H9 (cell line): Measurements from ENCODE around the gene SERPINA6. TPM values are rescaled to one million over a fixed set of nuclear protein-coding genes. Genes with fewer than 3 reads are reported as not detected.

ENCODE experiments used
- DNase-seq: peaks from one replicate; pipeline ENCODE4 v3.0.0-alpha.2; 2017
- H2AFZ ChIP-seq: one replicate; pipeline ENCODE4 v1.6.1; 2013; ENCODE audit warnings: mild to moderate bottlenecking, low read length, control low read depth, moderate library complexity
- H2AK5ac ChIP-seq: 2 replicates; pipeline ENCODE4 v1.6.1; 2013; ENCODE audit warnings: low read length, control low read depth, mixed read lengths; ENCODE audit not compliant: insufficient read length
- H2BK120ac ChIP-seq: one replicate; pipeline ENCODE4 v1.6.1; 2013; ENCODE audit warnings: low read depth, mild to moderate bottlenecking, low read length, control low read depth, inconsistent platforms; ENCODE audit not compliant: poor library complexity, severe bottlenecking
- H2BK12ac ChIP-seq: 2 replicates; pipeline ENCODE4 v1.6.1; 2013; ENCODE audit warnings: low read length, control low read depth, mixed read lengths, low read depth; ENCODE audit not compliant: insufficient read length
- H2BK15ac ChIP-seq: 2 replicates; pipeline ENCODE4 v1.6.1; 2013; ENCODE audit warnings: low read depth, low read length, control low read depth
- H2BK20ac ChIP-seq: one replicate; pipeline ENCODE4 v1.6.1; 2013; ENCODE audit warnings: low read depth, mild to moderate bottlenecking, low read length, control low read depth, inconsistent platforms; ENCODE audit not compliant: poor library complexity, severe bottlenecking
- H2BK5ac ChIP-seq: 2 replicates; pipeline ENCODE4 v1.6.1; 2013; ENCODE audit warnings: low read length, control low read depth, mixed read lengths; ENCODE audit not compliant: insufficient read length
- H3K14ac ChIP-seq: 2 replicates; pipeline ENCODE4 v1.6.1; 2013; ENCODE audit warnings: low read length, control low read depth; ENCODE audit not compliant: insufficient read depth
- H3K18ac ChIP-seq: 2 replicates; pipeline ENCODE4 v1.6.1; 2013; ENCODE audit warnings: low read depth, mild to moderate bottlenecking, mixed read lengths, low read length, control low read depth; ENCODE audit not compliant: insufficient read length
- H3K23ac ChIP-seq: 2 replicates; pipeline ENCODE4 v1.6.1; 2013; ENCODE audit warnings: low read length, control low read depth, mixed read lengths, low read depth; ENCODE audit not compliant: insufficient read length
- H3K23me2 ChIP-seq: 2 replicates; pipeline ENCODE4 v1.6.1; 2013; ENCODE audit warnings: low read depth, mild to moderate bottlenecking, mixed read lengths, low read length, control low read depth; ENCODE audit not compliant: insufficient read length, poor library complexity, severe bottlenecking
- H3K27ac ChIP-seq: 2 replicates; pipeline ENCODE4 v1.5.1; 2013; ENCODE audit warnings: low read length, control low read depth, mixed read lengths, low read depth; ENCODE audit not compliant: insufficient read length
- H3K27me3 ChIP-seq: 2 replicates; pipeline ENCODE4 v1.6.1; 2013; ENCODE audit warnings: low read length, control low read depth, inconsistent platforms; ENCODE audit not compliant: insufficient read depth
- H3K4ac ChIP-seq: 2 replicates; pipeline ENCODE4 v1.6.1; 2013; ENCODE audit warnings: low read depth, mild to moderate bottlenecking, control low read depth, inconsistent platforms, low read length, moderate library complexity
- H3K4me1 ChIP-seq: 2 replicates; pipeline ENCODE4 v1.6.1; 2013; ENCODE audit warnings: low read length, control low read depth, inconsistent platforms; ENCODE audit not compliant: insufficient read depth
- H3K4me2 ChIP-seq: 2 replicates; pipeline ENCODE4 v1.6.1; 2013; ENCODE audit warnings: low read length, control low read depth, mixed read lengths; ENCODE audit not compliant: insufficient read length, insufficient read depth
- H3K56ac ChIP-seq: 2 replicates; pipeline ENCODE4 v1.6.1; 2013; ENCODE audit warnings: low read depth, mild to moderate bottlenecking, mixed read lengths, low read length, control low read depth; ENCODE audit not compliant: insufficient read length
- H3K79me1 ChIP-seq: 2 replicates; pipeline ENCODE4 v1.6.1; 2013; ENCODE audit warnings: low read depth, mild to moderate bottlenecking, moderate library complexity, low read length, control low read depth, inconsistent platforms; ENCODE audit not compliant: insufficient read depth, poor library complexity, severe bottlenecking
- H3K79me2 ChIP-seq: 2 replicates; pipeline ENCODE4 v1.6.1; 2013; ENCODE audit warnings: low read length, control low read depth, inconsistent platforms; ENCODE audit not compliant: insufficient read depth
- H3K9ac ChIP-seq: 2 replicates; pipeline ENCODE4 v1.6.1; 2013; ENCODE audit warnings: low read length, control low read depth, mixed read lengths; ENCODE audit not compliant: insufficient read length; ENCODE audit errors: extremely low read depth
- H3K9me3 ChIP-seq: one replicate; pipeline ENCODE4 v1.6.1; 2013; ENCODE audit warnings: low read depth, low read length, inconsistent platforms; ENCODE audit not compliant: control insufficient read depth
- H3T11ph ChIP-seq: one replicate; pipeline ENCODE4 v1.6.1; 2013; ENCODE audit warnings: mild to moderate bottlenecking, low read length, control low read depth, inconsistent platforms
- H4K20me1 ChIP-seq: one replicate; pipeline ENCODE4 v1.6.1; 2013; ENCODE audit not compliant: control insufficient read depth, insufficient read length, insufficient read depth
- H4K5ac ChIP-seq: 2 replicates; pipeline ENCODE4 v1.6.1; 2013; ENCODE audit warnings: low read depth, mild to moderate bottlenecking, mixed read lengths, low read length, control low read depth; ENCODE audit not compliant: insufficient read length
- H4K8ac ChIP-seq: replicated peaks from 2 replicates; pipeline ENCODE4 v1.6.1; 2013; ENCODE audit warnings: low read length, control low read depth, mixed read lengths, low read depth; ENCODE audit not compliant: insufficient read length
- H4K91ac ChIP-seq: 2 replicates; pipeline ENCODE4 v1.6.1; 2013; ENCODE audit warnings: low read depth, mild to moderate bottlenecking, moderate library complexity, mixed read lengths, low read length, control low read depth; ENCODE audit not compliant: insufficient read length
- H3K27ac Mint-ChIP-seq, 3 experiments: 2 replicates in 2 of 3; 3 replicates in 1 of 3; pipeline ENCODE4 v1.8.0; 2020 to 2021; ENCODE audit warnings: mixed read lengths in 3 of 3, mild to moderate bottlenecking in 1 of 3, moderate library complexity in 1 of 3
- H3K27me3 Mint-ChIP-seq: 2 replicates; pipeline ENCODE4 v1.8.0; 2021; ENCODE audit warnings: low read depth, mild to moderate bottlenecking, moderate library complexity, mixed read lengths
- H3K36me3 Mint-ChIP-seq, 3 experiments: 2 replicates in 2 of 3; 3 replicates in 1 of 3; pipeline ENCODE4 v1.8.0; 2020 to 2021; ENCODE audit warnings: low read depth in 3 of 3, mixed read lengths in 3 of 3; ENCODE audit not compliant: insufficient read depth in 1 of 3
- H3K4me1 Mint-ChIP-seq, 2 experiments: 2 replicates each; pipeline ENCODE4 v1.8.0; 2020; ENCODE audit warnings: mixed read lengths in 2 of 2
- H3K4me3 Mint-ChIP-seq, 2 experiments: 2 replicates in 1 of 2; 3 replicates in 1 of 2; pipeline ENCODE4 v1.8.0; 2020 to 2021; ENCODE audit warnings: mild to moderate bottlenecking in 2 of 2, mixed read lengths in 2 of 2, moderate library complexity in 1 of 2
- H3K9me3 Mint-ChIP-seq, 2 experiments: 2 replicates in 1 of 2; 3 replicates in 1 of 2; pipeline ENCODE4 v1.8.0; 2020; ENCODE audit warnings: mild to moderate bottlenecking in 2 of 2, mixed read lengths in 2 of 2, moderate library complexity in 1 of 2
- CTCF ChIP-seq: fragments of 200-600 bp; sonication (generic); conservative IDR thresholded peaks from 3 replicates; pipeline ENCODE4 v1.8.0; 2021; ENCODE audit warnings: antibody characterized with exemption, mild to moderate bottlenecking
- WGBS: extraction: QIAGEN DNeasy Blood & Tissue Kit; methylation state at CpG from one replicate; pipeline ENCODE4 v1.1.7; 2013; ENCODE audit warnings: missing lambda C conversion rate, low lambda C conversion rate, mixed read lengths; ENCODE audit not compliant: insufficient read length; ENCODE audit errors: extremely low coverage; 5-methylcytosine and 5-hydroxymethylcytosine counted together
- total RNA-seq: library from RNA; stranded (reverse); gene quantifications from 2 replicates; pipeline ENCODE4 v1.2.1, GENCODE V29; 2021

The SERPINA6 gene
- total RNA-seq, 1 experiment from 2014 or later: not detected

GRCh38 chr14:94360945-94361565 is 37.9 kb upstream of the SERPINA6 start:
- Mint-ChIP-seq H3K36me3 (no peaks in the 10 kb centered on the region), H3K4me3 (no peak overlapping the region), H3K9me3 (no peaks in the 10 kb centered on the region; a peak in 2 of 5 replicates), H3K27ac (no peak overlapping the region), H3K27me3 (no peaks in the 10 kb centered on the region; the same call in 1 of the 2 replicates), H3K4me1 (peaks cover 10 to 11% of the 10 kb centered on the region in 2 experiments)
- H2AK5ac ChIP-seq: no peak overlapping the region
- no peaks in the 10 kb centered on the region for H3K79me2 ChIP-seq
- H3K23me2 ChIP-seq: no peaks in the 10 kb centered on the region
- no peak overlapping the region for H2BK12ac ChIP-seq
- H3K56ac ChIP-seq: no peak overlapping the region
- H2AFZ ChIP-seq: no peak overlapping the region
- WGBS: no CpG with 5 or more reads among the region's 7 CpGs
- H3K27ac ChIP-seq: no peak overlapping the region
- H4K91ac ChIP-seq: no peak overlapping the region
- H2BK120ac ChIP-seq: no peak overlapping the region
- H3K9ac ChIP-seq: no peak overlapping the region
- TF ChIP-seq CTCF: no peak
- no peak overlapping the region for H3K4ac ChIP-seq
- H3K14ac ChIP-seq: no peak overlapping the region
- H3T11ph ChIP-seq: no peak overlapping the region
- no peak overlapping the region for H2BK20ac ChIP-seq
- no peaks in the 10 kb centered on the region for H4K20me1 ChIP-seq
- no peak overlapping the region for H2BK15ac ChIP-seq
- no peak overlapping the region for H4K5ac ChIP-seq
- H3K18ac ChIP-seq: no peak overlapping the region
- no peaks in the 10 kb centered on the region for H3K4me1 ChIP-seq
- DNase-seq: no peak
- H4K8ac ChIP-seq: no peak overlapping the region
- no peak overlapping the region for H3K23ac ChIP-seq
- no peaks in the 10 kb centered on the region for H3K79me1 ChIP-seq
- H3K9me3 ChIP-seq: no peaks in the 10 kb centered on the region
- H3K27me3 ChIP-seq: no peaks in the 10 kb centered on the region
- no peak overlapping the region for H3K4me2 ChIP-seq
- no peak overlapping the region for H2BK5ac ChIP-seq
